Duodenal mucosa (tissue), 2 donors: ENCODE data around the gene ZNF879.

Experiments used
- H3K27ac ChIP-seq: one replicate; pipeline ENCODE4 v1.7.0; 2013; ENCODE audit warnings: low read depth, low read length
- H3K27me3 ChIP-seq, 2 donors: one replicate each; pipeline ENCODE4 v1.7.0; 2013; ENCODE audit warnings: low read length in 2 of 2, control low read depth in 1 of 2; ENCODE audit not compliant: insufficient read depth in 2 of 2, control insufficient read depth in 1 of 2
- H3K36me3 ChIP-seq, 2 donors: one replicate each; pipeline ENCODE4 v1.7.0; 2013; ENCODE audit warnings: low read length in 2 of 2, control low read depth in 1 of 2; ENCODE audit not compliant: insufficient read depth in 2 of 2, control insufficient read depth in 1 of 2
- H3K4me1 ChIP-seq, 2 donors: one replicate each; pipeline ENCODE4 v1.7.0; 2013; ENCODE audit warnings: low read length in 2 of 2, control low read depth in 1 of 2; ENCODE audit not compliant: insufficient read depth in 2 of 2, control insufficient read depth in 1 of 2
- H3K4me3 ChIP-seq, 2 donors: one replicate each; pipeline ENCODE4 v1.7.0; 2013; ENCODE audit warnings: low read length in 2 of 2, low read depth in 1 of 2
- H3K9ac ChIP-seq, 2 donors: one replicate each; pipeline ENCODE4 v1.7.0; 2013; ENCODE audit warnings: low read length in 2 of 2, low read depth in 1 of 2
- H3K9me3 ChIP-seq, 2 donors: one replicate each; pipeline ENCODE4 v1.7.0; 2013; ENCODE audit warnings: low read length in 2 of 2, control low read depth in 1 of 2; ENCODE audit not compliant: control insufficient read depth in 1 of 2

The ZNF879 gene

GRCh38 chr5:178991190-178992145, 32.1 kb upstream of the ZNF879 start:
- Histone ChIP-seq H3K9me3 (peaks cover 8 to 34% of the 10 kb centered on the region in 2 donors), H3K36me3 (no peaks in the 10 kb centered on the region), H3K9ac (no peak overlapping the region), H3K4me3 (no peak overlapping the region), H3K27ac (no peak overlapping the region), H3K4me1 (no peaks in the 10 kb centered on the region), H3K27me3 (no peaks in the 10 kb centered on the region)

GRCh38 chr5:178992291-178992895, 31.2 kb upstream of the ZNF879 start:
- Histone ChIP-seq H3K27me3 (no peaks in the 10 kb centered on the region), H3K9ac (no peak overlapping the region), H3K27ac (no peak overlapping the region), H3K9me3 (peaks cover 8 to 25% of the 10 kb centered on the region in 2 donors), H3K36me3 (no peaks in the 10 kb centered on the region), H3K4me1 (no peaks in the 10 kb centered on the region), H3K4me3 (no peak overlapping the region)

GRCh38 chr5:178993236-178993765, 30.3 kb upstream of the ZNF879 start:
- Histone ChIP-seq H3K36me3 (no peaks in the 10 kb centered on the region), H3K27me3 (no peaks in the 10 kb centered on the region), H3K4me3 (no peak overlapping the region), H3K27ac (no peak overlapping the region), H3K4me1 (no peaks in the 10 kb centered on the region), H3K9ac (no peak overlapping the region), H3K9me3 (peaks cover 8 to 19% of the 10 kb centered on the region in 2 donors)

GRCh38 chr5:178993955-178994579, 29.5 kb upstream of the ZNF879 start:
- no peak overlapping the region for H3K4me3 ChIP-seq
- H3K4me1 ChIP-seq = no peaks in the 10 kb centered on the region
- peaks cover 8 to 15% of the 10 kb centered on the region in 2 donors for H3K9me3 ChIP-seq
- H3K27me3 ChIP-seq = no peaks in the 10 kb centered on the region
- H3K9ac ChIP-seq = no peak overlapping the region
- no peak overlapping the region for H3K27ac ChIP-seq
- H3K36me3 ChIP-seq = no peaks in the 10 kb centered on the region

GRCh38 chr5:178994580-178995340, 28.8 kb upstream of the ZNF879 start, which contains the start of gene GRM6:
Gene GRM6, minus strand, starts transcription at chr5:178995320. Its CDS starts 376 bp downstream, at chr5:178994944.
- H3K9ac ChIP-seq = no peak within 1 kb of the TSS
- H3K36me3 ChIP-seq = no peaks in the 10 kb centered on the region
- H3K27ac ChIP-seq = no peak within 1 kb of the TSS
- peaks cover 2 to 9% of the 10 kb centered on the region in 2 donors for H3K9me3 ChIP-seq
- H3K27me3 ChIP-seq = no peaks in the 10 kb centered on the region
- H3K4me1 ChIP-seq = no peaks in the 10 kb centered on the region
- H3K4me3 ChIP-seq = no peak within 1 kb of the TSS

- H3K27ac ChIP-seq = no peak overlapping the region
- H3K4me1 ChIP-seq = no peaks in the 10 kb centered on the region
- no peaks in the 10 kb centered on the region for H3K36me3 ChIP-seq
- no peak overlapping the region for H3K4me3 ChIP-seq
- H3K9me3 ChIP-seq = peaks cover 0 to 4% of the 10 kb centered on the region in 2 donors
- no peak overlapping the region for H3K9ac ChIP-seq
- no peaks in the 10 kb centered on the region for H3K27me3 ChIP-seq
Observed at GRCh38 chr5:178995341-178995690, 28.3 kb upstream of the ZNF879 start.

- H3K27ac ChIP-seq = no peak overlapping the region
- no peaks in the 10 kb centered on the region for H3K4me1 ChIP-seq
- H3K9ac ChIP-seq = no peak overlapping the region
- no peaks in the 10 kb centered on the region for H3K27me3 ChIP-seq
- H3K36me3 ChIP-seq = no peaks in the 10 kb centered on the region
- H3K4me3 ChIP-seq = no peak overlapping the region
- H3K9me3 ChIP-seq = no peaks in the 10 kb centered on the region
Observed at GRCh38 chr5:178996156-178996555, 27.4 kb upstream of the ZNF879 start.

- peaks cover 0 to 3% of the 10 kb centered on the region in 2 donors for H3K9me3 ChIP-seq
- H3K4me1 ChIP-seq = no peaks in the 10 kb centered on the region
- H3K9ac ChIP-seq = no peak overlapping the region
- H3K27me3 ChIP-seq = no peaks in the 10 kb centered on the region
- H3K36me3 ChIP-seq = no peaks in the 10 kb centered on the region
- no peak overlapping the region for H3K27ac ChIP-seq
- H3K4me3 ChIP-seq = no peak overlapping the region
Observed at GRCh38 chr5:178997191-178997590, 26.4 kb upstream of the ZNF879 start.

- peaks cover 0 to 3% of the 10 kb centered on the region in 2 donors for H3K9me3 ChIP-seq
Observed at GRCh38 chr5:178998441-178998840, 25.2 kb upstream of the ZNF879 start.

More at GRCh38 chr5:178998441-178998840, 25.2 kb upstream of the ZNF879 start:
- Histone ChIP-seq H3K36me3 (no peaks in the 10 kb centered on the region), H3K27ac (no peak overlapping the region), H3K9ac (no peak overlapping the region), H3K4me1 (no peaks in the 10 kb centered on the region), H3K4me3 (no peak overlapping the region), H3K27me3 (no peaks in the 10 kb centered on the region)
